Naive thymus-derived CD4-positive, alpha-beta T cell (primary cell): ENCODE measurements around the gene SLC35G6. TPM values are rescaled to one million over a fixed set of nuclear protein-coding genes. Genes with fewer than 3 reads are reported as not detected.

Experiments used
- ATAC-seq: fragments of 150-1000 bp; cut with Tn5 transposase; 2 replicates; pipeline ENCODE4 v1.10.0; 2021; ENCODE audit warnings: mild to moderate bottlenecking, moderate library complexity
- CTCF ChIA-PET: fragments of 350-600 bp; sonication (Branson Sonifier 250); formaldehyde crosslinking; loops from one replicate; lab custom pipeline; 2021; ENCODE audit warnings: antibody characterized with exemption; lab: Charles Lee
- POLR2A ChIA-PET: fragments of 350-600 bp; sonication (Branson Sonifier 250); formaldehyde crosslinking; loops from one replicate; lab custom pipeline; 2021; ENCODE audit warnings: antibody characterized with exemption, inconsistent platforms; lab: Charles Lee
- DNase-seq, 9 donors: peaks; one replicate each; pipeline versions ENCODE4 v3.0.0 to v3.0.0-alpha.2; 2020 to 2022; ENCODE audit warnings: mixed read lengths in 1 of 9
- H3K27ac ChIP-seq: one replicate; pipeline ENCODE4 v1.7.0; 2013; ENCODE audit warnings: mild to moderate bottlenecking, low read depth, low read length, moderate library complexity
- H3K27me3 ChIP-seq, 2 donors: one replicate each; pipeline ENCODE4 v1.7.0; 2013; ENCODE audit warnings: low read length in 2 of 2, mild to moderate bottlenecking in 2 of 2, moderate library complexity in 2 of 2; ENCODE audit not compliant: control insufficient read depth in 2 of 2, insufficient read depth in 2 of 2
- H3K36me3 ChIP-seq, 3 experiments: 1 replicate in 2 of 3; 2 replicates in 1 of 3; pipeline ENCODE4 v1.7.0; 2013; ENCODE audit warnings: low read length in 3 of 3, mild to moderate bottlenecking in 3 of 3, moderate library complexity in 1 of 3; ENCODE audit not compliant: insufficient read depth in 3 of 3, control insufficient read depth in 2 of 3
- H3K4me1 ChIP-seq, 2 donors: one replicate each; pipeline ENCODE4 v1.7.0; 2013; ENCODE audit warnings: low read length in 2 of 2, mild to moderate bottlenecking in 2 of 2, moderate library complexity in 1 of 2; ENCODE audit not compliant: control insufficient read depth in 2 of 2, insufficient read depth in 2 of 2
- H3K4me3 ChIP-seq: 2 replicates; pipeline ENCODE4 v1.7.0; 2013; ENCODE audit warnings: mild to moderate bottlenecking, low read length
- H3K9me3 ChIP-seq, 3 experiments: 1 replicate in 2 of 3; 2 replicates in 1 of 3; pipeline ENCODE4 v1.7.0; 2013; ENCODE audit warnings: low read length in 3 of 3; ENCODE audit not compliant: control insufficient read depth in 2 of 3
- H3K27ac Mint-ChIP-seq, 9 donors: one replicate each; pipeline ENCODE4 v1.8.0; 2020 to 2022; ENCODE audit warnings: mixed read lengths in 9 of 9, mild to moderate bottlenecking in 8 of 9, moderate library complexity in 5 of 9, inconsistent platforms in 2 of 9
- H3K27me3 Mint-ChIP-seq, 5 donors: one replicate each; pipeline ENCODE4 v1.8.0; 2021 to 2022; ENCODE audit warnings: mixed read lengths in 5 of 5, mild to moderate bottlenecking in 1 of 5
- H3K36me3 Mint-ChIP-seq, 5 donors: one replicate each; pipeline ENCODE4 v1.8.0; 2020 to 2022; ENCODE audit warnings: mixed read lengths in 5 of 5, mild to moderate bottlenecking in 3 of 5, inconsistent platforms in 1 of 5
- H3K4me1 Mint-ChIP-seq, 7 donors: one replicate each; pipeline ENCODE4 v1.8.0; 2020 to 2022; ENCODE audit warnings: mixed read lengths in 7 of 7, mild to moderate bottlenecking in 3 of 7, inconsistent platforms in 1 of 7
- H3K4me3 Mint-ChIP-seq, 10 donors: one replicate each; pipeline ENCODE4 v1.8.0; 2020 to 2022; ENCODE audit warnings: mild to moderate bottlenecking in 10 of 10, mixed read lengths in 10 of 10, moderate library complexity in 6 of 10, inconsistent platforms in 2 of 10
- H3K9me3 Mint-ChIP-seq, 11 donors: one replicate each; pipeline ENCODE4 v1.8.0; 2020 to 2022; ENCODE audit warnings: mixed read lengths in 11 of 11, mild to moderate bottlenecking in 4 of 11, inconsistent platforms in 1 of 11, moderate library complexity in 1 of 11
- intact Hi-C, 2 donors: fragments of 100-400 bp; cut with micrococcal nuclease; formaldehyde crosslinking; loops; one replicate each; pipeline ENCODE4 v1.15.1; 2023
- polyA plus RNA-seq, 2 donors: library from polyadenylated mRNA; unstranded; fragments of 300-500 nt; fragmentation: Illumina TruSeq; gene quantifications; one replicate each; pipeline ENCODE4 v1.2.3, GENCODE V29; 2021
- total RNA-seq, 6 experiments: library from RNA in 5 of 6; stranded (reverse) in 5 of 6; gene quantifications; 1 replicate in 5 of 6; 2 replicates in 1 of 6; pipeline ENCODE4 v1.2.3 and lab custom pipeline; 2021 to 2026

SLC35G6 gene
- total and polyA plus RNA-seq, 7 experiments from 2014 or later: 0.16 TPM; not detected in 6

- DNase-seq: peak; percentile 36 to 83 (median 54)
- Mint-ChIP-seq H3K36me3 (peaks cover 0 to 22% (median 0%) of the 10 kb centered on the region in 5 donors), H3K4me1 (peaks cover 28 to 47% (median 40%) of the 10 kb centered on the region in 7 donors), H3K4me3 (peak overlapping the region; percentile 76 to 96 (median 86)), H3K27ac (peak overlapping the region in 7 of 9 donors; percentile 33 to 88 (median 83)), H3K27me3 (peaks cover 25 to 41% (median 35%) of the 10 kb centered on the region in 5 donors), H3K9me3 (peaks cover 0 to 3% (median 0%) of the 10 kb centered on the region in 11 donors)
- H3K4me3 ChIP-seq: peak overlapping the region; percentile 36
- intact Hi-C loops: loop anchor here (1.0 to 10.0 kb wide), 8 partner anchors 40 to 423 kb away; partner anchors contain the start of genes CTDNEP1 (in 1 of the 2), ELP5 (in 1 of the 2), RNASEK (in 1 of the 2) and SENP3 (in 1 of the 2)
- no peaks in the 10 kb centered on the region for H3K36me3 ChIP-seq
- CTCF ChIA-PET: interaction anchor here (0.7 to 5.2 kb wide), 6 partner anchors 15 to 151 kb away, joined by 3 to 67 read pairs (median 10); partner anchors contain the start of genes KCTD11 and TMEM95
- no peak for ATAC-seq
- peaks cover 12 to 17% of the 10 kb centered on the region in 2 donors for H3K27me3 ChIP-seq
- POLR2A ChIA-PET: interaction anchor here (0.8 to 5.3 kb wide), 10 partner anchors 8 to 249 kb away, joined by 3 to 116 read pairs (median 4); partner anchors contain the start of genes CHRNB1, MPDU1, POLR2A and SLC35G6
- no peaks in the 10 kb centered on the region for H3K9me3 ChIP-seq
- peak overlapping the region; percentile 42 for H3K27ac ChIP-seq
- peaks cover 16 to 47% of the 10 kb centered on the region in 2 donors for H3K4me1 ChIP-seq
Measured at GRCh38 chr17:7437950-7438614, 43.2 kb upstream of the SLC35G6 start.

- ChIA-PET POLR2A (interaction anchor here (0.7 to 5.3 kb wide), 10 partner anchors 7 to 248 kb away, joined by 3 to 116 read pairs (median 18); partner anchors contain the start of genes CHRNB1, MPDU1, POLR2A and SLC35G6), CTCF (interaction anchor here (0.7 to 5.2 kb wide), 5 partner anchors 15 to 150 kb away, joined by 3 to 67 read pairs (median 16); partner anchors contain the start of genes KCTD11 and TMEM95)
- Mint-ChIP-seq H3K36me3 (peaks cover 0 to 29% (median 0%) of the 10 kb centered on the region in 5 donors), H3K9me3 (peaks cover 0 to 3% (median 0%) of the 10 kb centered on the region in 11 donors), H3K27ac (peak overlapping the region in 8 of 9 donors; percentile 24 to 76 (median 68)), H3K4me1 (peaks cover 28 to 47% (median 40%) of the 10 kb centered on the region in 7 donors), H3K27me3 (peaks cover 27 to 46% (median 42%) of the 10 kb centered on the region in 5 donors), H3K4me3 (peak overlapping the region; percentile 76 to 96 (median 86))
- Histone ChIP-seq H3K4me1 (peaks cover 16 to 47% of the 10 kb centered on the region in 2 donors), H3K36me3 (no peaks in the 10 kb centered on the region), H3K27ac (no peak overlapping the region), H3K27me3 (peaks cover 12 to 17% of the 10 kb centered on the region in 2 donors), H3K4me3 (peak overlapping the region; percentile 36), H3K9me3 (no peaks in the 10 kb centered on the region)
- intact Hi-C loops: loop anchor here (5.0 to 10.0 kb wide), 3 partner anchors 187 to 424 kb away; partner anchors contain the start of genes CTDNEP1 (in 1 of the 2), ELP5 (in 1 of the 2) and RNASEK (in 1 of the 2)
- ATAC-seq: no peak
- DNase-seq: no peak
Measured at GRCh38 chr17:7438656-7439460, 42.4 kb upstream of the SLC35G6 start.

GRCh38 chr17:7439462-7440112 is 41.7 kb upstream of the SLC35G6 start, which contains the start of gene FGF11:
FGF11 (plus strand) TSS chr17:7439512; CDS start chr17:7439621, 109 bp downstream.
- intact Hi-C loops: loop anchor here (5.0 to 10.0 kb wide), 3 partner anchors 187 to 425 kb away; partner anchors contain the start of genes CTDNEP1 (in 1 of the 2), ELP5 (in 1 of the 2) and RNASEK (in 1 of the 2)
- DNase-seq (peak in 1 of 9 donors; percentile 42), ATAC-seq (no peak)
- POLR2A ChIA-PET: interaction anchor here (0.7 to 7.5 kb wide), 7 partner anchors 12 to 150 kb away, joined by 3 to 79 read pairs (median 3); partner anchors contain the start of genes ACAP1, POLR2A and SOX15
- Mint-ChIP-seq H3K4me3 (peak within 1 kb of the TSS; percentile 78 to 96 (median 86)), H3K4me1 (peaks cover 28 to 54% (median 46%) of the 10 kb centered on the region in 7 donors), H3K9me3 (peaks cover 0 to 3% (median 0%) of the 10 kb centered on the region in 11 donors), H3K27me3 (peaks cover 35 to 50% (median 46%) of the 10 kb centered on the region in 5 donors), H3K27ac (peak within 1 kb of the TSS; percentile 33 to 76 (median 67)), H3K36me3 (peaks cover 0 to 31% (median 0%) of the 10 kb centered on the region in 5 donors)
- Histone ChIP-seq H3K4me3 (peak within 1 kb of the TSS; percentile 36), H3K27me3 (peaks cover 12 to 24% of the 10 kb centered on the region in 2 donors), H3K4me1 (peaks cover 16 to 47% of the 10 kb centered on the region in 2 donors), H3K36me3 (no peaks in the 10 kb centered on the region), H3K9me3 (no peaks in the 10 kb centered on the region), H3K27ac (peak within 1 kb of the TSS; percentile 42)
- CTCF ChIA-PET: interaction anchor here (0.8 to 5.2 kb wide), 3 partner anchors 84 to 121 kb away, joined by 3 to 67 read pairs (median 5); partner anchors contain the start of genes KCTD11 and TMEM95

GRCh38 chr17:7440113-7440833 is 41.0 kb upstream of the SLC35G6 start:
- CTCF ChIA-PET: interaction anchor here (0.8 to 1.5 kb wide), 5 partner anchors 40 to 120 kb away, joined by 3 to 5 read pairs (median 3); partner anchors contain the start of gene ZBTB4
- intact Hi-C loops: no loop called here
- ATAC-seq: no peak
- Histone ChIP-seq H3K4me1 (peaks cover 17 to 50% of the 10 kb centered on the region in 2 donors), H3K27me3 (peaks cover 12 to 28% of the 10 kb centered on the region in 2 donors), H3K27ac (no peak overlapping the region), H3K9me3 (no peaks in the 10 kb centered on the region), H3K4me3 (peak overlapping the region; percentile 7), H3K36me3 (no peaks in the 10 kb centered on the region)
- DNase-seq: peak in 4 of 9 donors; percentile 11 to 69 (median 32)
- Mint-ChIP-seq H3K36me3 (peaks cover 0 to 32% (median 0%) of the 10 kb centered on the region in 5 donors), H3K4me3 (peak overlapping the region; percentile 67 to 94 (median 84)), H3K27ac (peak overlapping the region in 3 of 9 donors; percentile 41 to 76 (median 46)), H3K9me3 (peaks cover 0 to 2% (median 0%) of the 10 kb centered on the region in 11 donors), H3K4me1 (peaks cover 27 to 56% (median 43%) of the 10 kb centered on the region in 7 donors), H3K27me3 (peaks cover 38 to 53% (median 49%) of the 10 kb centered on the region in 5 donors)
- POLR2A ChIA-PET: interaction anchor here (0.6 to 7.5 kb wide), 8 partner anchors 11 to 246 kb away, joined by 3 to 79 read pairs (median 3); partner anchors contain the start of genes ACAP1 and POLR2A

- CTCF ChIA-PET: interaction anchor here (0.7 to 1.8 kb wide), 6 partner anchors 13 to 120 kb away, joined by 3 to 5 read pairs (median 3); partner anchors contain the start of gene ZBTB4
- Histone ChIP-seq H3K4me1 (peaks cover 20 to 56% of the 10 kb centered on the region in 2 donors), H3K4me3 (no peak overlapping the region), H3K9me3 (no peaks in the 10 kb centered on the region), H3K27me3 (peaks cover 13 to 33% of the 10 kb centered on the region in 2 donors), H3K27ac (no peak overlapping the region), H3K36me3 (no peaks in the 10 kb centered on the region)
- DNase-seq: peak in 1 of 9 donors; percentile 42
- intact Hi-C loops: no loop called here
- Mint-ChIP-seq H3K27ac (peak overlapping the region in 2 of 9 donors; percentile 46), H3K9me3 (peaks cover 0 to 2% (median 0%) of the 10 kb centered on the region in 11 donors), H3K4me1 (peaks cover 30 to 59% (median 45%) of the 10 kb centered on the region in 7 donors), H3K27me3 (peaks cover 44 to 59% (median 55%) of the 10 kb centered on the region in 5 donors), H3K4me3 (peak overlapping the region in 7 of 10 donors; percentile 67 to 94 (median 83)), H3K36me3 (peaks cover 0 to 32% (median 0%) of the 10 kb centered on the region in 5 donors)
- ATAC-seq: no peak
- POLR2A ChIA-PET: interaction anchor here (0.6 to 7.5 kb wide), 9 partner anchors 10 to 245 kb away, joined by 3 to 79 read pairs (median 3); partner anchors contain the start of genes POLR2A and ZBTB4
Measured at GRCh38 chr17:7440834-7441195, 40.4 kb upstream of the SLC35G6 start.
